H1 (cell line): ENCODE results near the gene EPG5. TPM values are rescaled to one million over a fixed set of nuclear protein-coding genes. Genes with fewer than 3 reads are reported as not detected.

Experiments used
- CTCF ChIA-PET: fragments of 300-600 bp; sonication (Branson Sonifier 250); formaldehyde crosslinking; loops from one replicate; lab custom pipeline; 2021; ENCODE audit not compliant: partially characterized antibody; lab: Charles Lee
- POLR2A ChIA-PET: fragments of 300-600 bp; sonication (Branson Sonifier 250); formaldehyde crosslinking; loops from one replicate; lab custom pipeline; 2021; ENCODE audit warnings: inconsistent platforms; ENCODE audit not compliant: partially characterized antibody; lab: Charles Lee
- DNase-seq, 2 experiments: peaks; one replicate each; pipeline versions ENCODE4 v3.0.0 to v3.0.0-alpha.2; 2010 to 2022; ENCODE audit warnings: low spot score in 2 of 2, low read depth in 1 of 2, mixed read lengths in 1 of 2
- FAIRE-seq: peaks from 2 replicates; lab custom pipeline; 2011; peaks lifted over from hg19 to GRCh38; lab: Jason Lieb, UNC
- H2AFZ ChIP-seq: 2 replicates; pipeline ENCODE4 v1.8.1; 2012; ENCODE audit warnings: low read length, inconsistent platforms
- H2AK5ac ChIP-seq: 2 replicates; pipeline ENCODE4 v1.6.1; 2013; ENCODE audit warnings: low read depth, low read length
- H2BK120ac ChIP-seq: replicated peaks from 2 replicates; pipeline ENCODE3; 2013; ENCODE audit warnings: low read depth, low read length, inconsistent platforms
- H2BK12ac ChIP-seq: 2 replicates; pipeline ENCODE4 v1.6.1; 2013; ENCODE audit warnings: low read depth, low read length
- H2BK15ac ChIP-seq: 2 replicates; pipeline ENCODE4 v1.6.1; 2013; ENCODE audit warnings: low read length
- H2BK20ac ChIP-seq: 2 replicates; pipeline ENCODE4 v1.6.1; 2013; ENCODE audit warnings: low read length
- H2BK5ac ChIP-seq: 2 replicates; pipeline ENCODE4 v1.6.1; 2013; ENCODE audit warnings: low read depth, low read length
- H3K14ac ChIP-seq: 2 replicates; pipeline ENCODE4 v1.6.1; 2013; ENCODE audit warnings: inconsistent platforms; ENCODE audit not compliant: insufficient read length
- H3K18ac ChIP-seq: 2 replicates; pipeline ENCODE4 v1.6.1; 2013; ENCODE audit warnings: low read length; ENCODE audit errors: extremely low read depth
- H3K23ac ChIP-seq: 2 replicates; pipeline ENCODE4 v1.6.1; 2013; ENCODE audit warnings: inconsistent platforms; ENCODE audit not compliant: insufficient read length
- H3K23me2 ChIP-seq: 2 replicates; pipeline ENCODE4 v1.6.1; 2013; ENCODE audit warnings: low read depth, low read length
- H3K27ac ChIP-seq: 2 replicates; pipeline ENCODE4 v1.6.1; 2011; ENCODE audit warnings: low read depth, low read length, inconsistent platforms
- H3K27me3 ChIP-seq, 4 experiments: replicated peaks in 1 of 4; 1 replicate in 1 of 4; 2 replicates in 3 of 4; pipeline versions ENCODE4 v1.6.1 to v1.8.1; 2011 to 2013; ENCODE audit warnings: low read length in 3 of 4, mild to moderate bottlenecking in 3 of 4, inconsistent platforms in 2 of 4, mixed read lengths in 2 of 4, moderate library complexity in 1 of 4; ENCODE audit not compliant: control insufficient read depth in 3 of 4, insufficient read depth in 3 of 4; ENCODE audit errors: extremely low read depth in 1 of 4
- H3K36me3 ChIP-seq, 4 experiments: 2 replicates each; pipeline versions ENCODE4 v1.6.1 to v1.8.1; 2011 to 2013; ENCODE audit warnings: mild to moderate bottlenecking in 4 of 4, low read length in 3 of 4, moderate library complexity in 2 of 4, control low read depth in 1 of 4, inconsistent platforms in 1 of 4; ENCODE audit not compliant: insufficient read depth in 4 of 4, control insufficient read depth in 2 of 4
- H3K4ac ChIP-seq: replicated peaks from 2 replicates; pipeline ENCODE3; 2013; ENCODE audit warnings: low read length, low read depth, mixed read lengths, inconsistent platforms; ENCODE audit not compliant: insufficient read length
- H3K4me1 ChIP-seq, 4 experiments: replicated peaks in 1 of 4; 1 replicate in 1 of 4; 2 replicates in 3 of 4; pipeline versions ENCODE4 v1.6.1 to v1.8.1; 2011 to 2013; ENCODE audit warnings: low read length in 3 of 4, inconsistent platforms in 2 of 4, mixed read lengths in 1 of 4; ENCODE audit not compliant: insufficient read depth in 4 of 4, control insufficient read depth in 3 of 4
- H3K4me2 ChIP-seq, 2 experiments: 2 replicates each; pipeline versions ENCODE4 v1.6.1 to v1.8.1; 2011 to 2013; ENCODE audit warnings: low read depth in 2 of 2, low read length in 2 of 2, control low read depth in 1 of 2, inconsistent platforms in 1 of 2, mild to moderate bottlenecking in 1 of 2; ENCODE audit not compliant: insufficient read depth in 1 of 2
- H3K4me3 ChIP-seq, 4 experiments: fragments of 200-600, 300-600 bp in 1 of 4; sonication (generic), shearing (Covaris generic), sonication (Bioruptor Twin) in 1 of 4; 2 replicates each; pipeline versions ENCODE4 v1.5.1 to v1.8.1; 2011 to 2016; ENCODE audit warnings: low read length in 4 of 4, low read depth in 3 of 4, control low read depth in 2 of 4, inconsistent platforms in 2 of 4, mild to moderate bottlenecking in 2 of 4, mixed read lengths in 1 of 4, moderate library complexity in 1 of 4; ENCODE audit not compliant: insufficient read depth in 2 of 4; ENCODE audit errors: extremely low read depth in 1 of 4
- H3K56ac ChIP-seq: replicated peaks from 2 replicates; pipeline ENCODE3; 2013; ENCODE audit warnings: low read depth, mild to moderate bottlenecking, mixed read lengths, low read length, inconsistent platforms; ENCODE audit not compliant: insufficient read length
- H3K79me1 ChIP-seq: 2 replicates; pipeline ENCODE4 v1.6.1; 2013; ENCODE audit warnings: low read depth, low read length, control low read depth
- H3K79me2 ChIP-seq, 2 experiments: 2 replicates each; pipeline versions ENCODE4 v1.6.1 to v1.8.1; 2012 to 2013; ENCODE audit warnings: low read length in 2 of 2, mild to moderate bottlenecking in 2 of 2, inconsistent platforms in 1 of 2; ENCODE audit not compliant: insufficient read depth in 2 of 2, control insufficient read depth in 1 of 2
- H3K9ac ChIP-seq, 4 experiments: replicated peaks in 1 of 4; 1 replicate in 1 of 4; 2 replicates in 3 of 4; pipeline versions ENCODE4 v1.6.1 to v1.8.1; 2011 to 2013; ENCODE audit warnings: low read depth in 3 of 4, low read length in 3 of 4, control low read depth in 2 of 4, mild to moderate bottlenecking in 2 of 4, moderate library complexity in 2 of 4, inconsistent platforms in 1 of 4; ENCODE audit errors: extremely low read depth in 1 of 4
- H3K9me3 ChIP-seq, 2 experiments: 2 replicates each; pipeline versions ENCODE4 v1.6.1 to v1.8.1; 2012 to 2013; ENCODE audit warnings: mild to moderate bottlenecking in 2 of 2, moderate library complexity in 2 of 2, control low read depth in 1 of 2, inconsistent platforms in 1 of 2, low read depth in 1 of 2, low read length in 1 of 2, mixed read lengths in 1 of 2; ENCODE audit not compliant: insufficient read depth in 2 of 2
- H4K20me1 ChIP-seq, 2 experiments: replicated peaks in 1 of 2; 2 replicates each; pipeline versions ENCODE3 to v1.8.1; 2011 to 2013; ENCODE audit warnings: inconsistent platforms in 2 of 2, low read length in 2 of 2, mild to moderate bottlenecking in 1 of 2; ENCODE audit not compliant: insufficient read depth in 2 of 2, control insufficient read depth in 1 of 2
- H4K5ac ChIP-seq: 2 replicates; pipeline ENCODE4 v1.6.1; 2013; ENCODE audit warnings: low read length, low read depth, mixed read lengths, inconsistent platforms; ENCODE audit not compliant: insufficient read length
- H4K8ac ChIP-seq: 2 replicates; pipeline ENCODE4 v1.8.0; 2013; ENCODE audit warnings: mild to moderate bottlenecking, moderate library complexity, low read length, inconsistent platforms; ENCODE audit not compliant: insufficient read depth; ENCODE audit errors: extremely low read depth
- H4K91ac ChIP-seq: replicated peaks from 2 replicates; pipeline ENCODE3; 2013; ENCODE audit warnings: low read length, mixed read lengths, inconsistent platforms; ENCODE audit not compliant: insufficient read length
- ASH2L ChIP-seq: fragments of 200-600, 300-600 bp; sonication (generic); IDR thresholded peaks from one replicate; pipeline ENCODE4 v1.7.1; 2017; ENCODE audit warnings: low read length
- EZH2 ChIP-seq: fragments of 200-600 bp; sonication (generic); IDR thresholded peaks from 2 replicates; pipeline ENCODE4 v1.7.1; 2012; ENCODE audit warnings: low read depth, mild to moderate bottlenecking, moderate library complexity, low read length, inconsistent platforms; ENCODE audit not compliant: severe bottlenecking
- KDM1A ChIP-seq: fragments of 200-600, 300-600 bp; sonication (generic); IDR thresholded peaks from 2 replicates; pipeline ENCODE4 v1.7.1; 2016; ENCODE audit warnings: mild to moderate bottlenecking, low read length, borderline replicate concordance
- NRF1 ChIP-seq: IDR thresholded peaks from 2 replicates; pipeline ENCODE4 v1.6.1; 2011; ENCODE audit warnings: mild to moderate bottlenecking, low read depth, low read length, improper control_type of control experiment
- RAD21 ChIP-seq, 2 experiments: IDR thresholded peaks in 1 of 2; conservative IDR thresholded peaks in 1 of 2; 2 replicates each; pipeline ENCODE4 v1.6.1; 2011; ENCODE audit warnings: low read depth in 2 of 2, low read length in 2 of 2, improper control_type of control experiment in 1 of 2, inconsistent platforms in 1 of 2, mild to moderate bottlenecking in 1 of 2, moderate library complexity in 1 of 2
- RXRA ChIP-seq: IDR thresholded peaks from 2 replicates; pipeline ENCODE4 v1.6.1; 2011; ENCODE audit warnings: low read depth, mild to moderate bottlenecking, low read length, moderate library complexity; ENCODE audit not compliant: insufficient read depth
- WGBS, 2 experiments: shearing (Covaris generic) in 1 of 2; methylation state at CpG; one replicate each; pipeline versions ENCODE4 v1.1.6 to v1.1.7; 2013 to 2015; ENCODE audit warnings: low lambda C conversion rate in 2 of 2, mixed read lengths in 2 of 2, inconsistent platforms in 1 of 2, low coverage in 1 of 2, missing lambda C conversion rate in 1 of 2; ENCODE audit not compliant: insufficient replicate concordance in 2 of 2, insufficient coverage in 1 of 2, insufficient read length in 1 of 2; ENCODE audit errors: extremely low coverage in 1 of 2, missing lambda C conversion rate in 1 of 2; 5-methylcytosine and 5-hydroxymethylcytosine counted together
- polyA plus RNA-seq, 7 experiments: library from polyadenylated mRNA; depleted of rRNA in 3 of 7; stranded (reverse) in 5 of 7; unstranded in 2 of 7; fragments of >200 nt in 5 of 7; fragments of 200-250 nt in 2 of 7; gene quantifications; 1 replicate in 5 of 7; 2 replicates in 1 of 7; 4 replicates in 1 of 7; pipeline versions ENCODE4 v1.2.1 to v1.2.3, GENCODE V29; 2011 to 2013; ENCODE audit warnings: missing spikeins in 2 of 7, mixed read lengths in 2 of 7
- total RNA-seq: library from RNA; stranded (reverse); fragmentation: NEBNext Ultra II Directional; extraction: Animal tissue kit (Norgen Biotek cat#: 25700); gene quantifications from 2 replicates; pipeline ENCODE4 v1.2.1, GENCODE V29; 2021

EPG5 gene
- total and polyA plus RNA-seq, 2 of the 8 experiments (the other 6 are each of a cell fraction or from before 2014, with no cell fraction given) = 14.1 to 18.3 TPM

DNA sequence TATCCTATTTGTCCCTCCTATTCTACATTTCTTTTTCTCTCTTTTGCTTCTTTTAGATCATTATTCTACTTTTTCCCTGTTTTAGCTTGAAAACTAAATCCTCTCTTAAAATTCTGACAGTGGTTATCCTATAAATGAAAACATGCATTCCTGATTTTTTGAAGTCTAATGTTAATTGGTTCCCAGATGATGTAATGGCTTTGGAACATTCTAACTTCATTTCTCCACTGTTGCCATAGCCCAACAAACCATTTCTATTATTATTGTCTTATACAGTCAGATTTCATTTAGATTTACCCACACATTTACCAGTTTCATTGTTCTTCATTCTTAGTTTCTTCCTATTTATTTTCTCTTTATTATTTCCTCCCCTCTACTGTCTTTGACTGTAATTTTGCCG is 105.2 kb downstream of the EPG5 start:
- TF ChIP-seq RXRA (no peak), RAD21 (IDR thresholded peaks at IDR 0.05 in 1 of 2, conservative IDR thresholded peaks at IDR 0.05 in 1 of 2; ENCODE audit: low read depth in 2 of 2, low read length in 2 of 2) (no peak), ASH2L (no peak), EZH2 (no peak), NRF1 (no peak), KDM1A (no peak)
- Histone ChIP-seq H3K4me1 (no peaks in the 10 kb centered on the region), H2BK12ac (no peak overlapping the region), H2AK5ac (no peak overlapping the region), H3K23me2 (no peaks in the 10 kb centered on the region), H2BK20ac (no peak overlapping the region), H2BK5ac (no peak overlapping the region), H3K9ac (no peak overlapping the region), H3K4ac (no peak overlapping the region), H3K36me3 (peaks cover 8 to 42% (median 21%) of the 10 kb centered on the region in 4 experiments), H4K8ac (no peak overlapping the region), H3K18ac (no peak overlapping the region), H3K4me2 (no peak overlapping the region), H2BK120ac (no peak overlapping the region), H3K56ac (no peak overlapping the region), H4K5ac (no peak overlapping the region), H3K23ac (no peak overlapping the region), H3K79me2 (no peaks in the 10 kb centered on the region), H3K79me1 (no peaks in the 10 kb centered on the region), H3K14ac (no peak overlapping the region), H3K4me3 (no peak overlapping the region), H4K91ac (no peak overlapping the region), H4K20me1 (no peaks in the 10 kb centered on the region), H3K27ac (no peak overlapping the region), H2AFZ (no peak overlapping the region), H3K27me3 (no peaks in the 10 kb centered on the region), H3K9me3 (no peaks in the 10 kb centered on the region), H2BK15ac (no peak overlapping the region)
- ChIA-PET POLR2A (no interaction called here), CTCF (interaction anchor here (0.6 kb wide), 1 partner anchor 18 kb away, joined by 3 read pairs; no protein-coding TSS in a partner anchor)
- no peak for DNase-seq
- 90 to 100% methylated on average over 1 of the region's 1 CpG for whole genome bisulfite sequencing, 2 experiments
- no peak for FAIRE-seq
